Fibroblast of mammary gland (primary cell): ENCODE measurements around the gene PTPN13.
A peak's percentile ranks its signal among the peaks of the same experiment; 100 is the strongest.

Experiments used
- DNase-seq: peaks from one replicate; pipeline ENCODE4 v3.0.0-alpha.2; 2010; ENCODE audit warnings: low read depth
- H3K4me3 ChIP-seq: 2 replicates; pipeline ENCODE4 v1.5.1; 2011; ENCODE audit warnings: low read depth, mild to moderate bottlenecking, low read length, moderate library complexity; ENCODE audit not compliant: control insufficient read depth
- CTCF ChIP-seq: conservative IDR thresholded peaks from 2 replicates; pipeline ENCODE4 v1.5.1; 2011; ENCODE audit warnings: low read depth, low read length, inconsistent platforms; ENCODE audit not compliant: control insufficient read depth, insufficient read depth

Gene PTPN13

GRCh38 chr4:86840858-86841257 lies 246.7 kb downstream of the PTPN13 start:
- H3K4me3 ChIP-seq, result no peak overlapping the region
- no peak for TF ChIP-seq CTCF
- DNase-seq, result no peak

GRCh38 chr4:86841309-86841708 lies 247.2 kb downstream of the PTPN13 start:
- no peak overlapping the region for H3K4me3 ChIP-seq
- DNase-seq, result no peak
- no peak for TF ChIP-seq CTCF

- no peak for TF ChIP-seq CTCF
- no peak for DNase-seq
- no peak overlapping the region for H3K4me3 ChIP-seq
Observed at GRCh38 chr4:86845593-86845992, 251.5 kb downstream of the PTPN13 start.

- no peak overlapping the region for H3K4me3 ChIP-seq
- TF ChIP-seq CTCF, result no peak
- DNase-seq, result peak; percentile 57
Observed at GRCh38 chr4:86846921-86847320, 252.8 kb downstream of the PTPN13 start.

- no peak for DNase-seq
- TF ChIP-seq CTCF, result no peak
- no peak overlapping the region for H3K4me3 ChIP-seq
Observed at GRCh38 chr4:86847571-86847970, 253.5 kb downstream of the PTPN13 start.

- no peak for DNase-seq
- TF ChIP-seq CTCF, result no peak
- no peak overlapping the region for H3K4me3 ChIP-seq
Observed at GRCh38 chr4:86848136-86848535, 254.0 kb downstream of the PTPN13 start.
